Adrenal gland (tissue), 5 donors: ENCODE data around the gene CYB561D2.

ENCODE experiments used
- CTCF ChIP-seq, 6 experiments: fragments of 450-650 bp in 4 of 6; fragments of 200-600 bp in 2 of 6; sonication (generic) in 1 of 6; IDR thresholded peaks; 1 replicate in 5 of 6; 2 replicates in 1 of 6; pipeline versions ENCODE4 v1.5.1 to v1.8.0; 2016 to 2021; ENCODE audit warnings: antibody characterized with exemption in 6 of 6, mild to moderate bottlenecking in 2 of 6, moderate library complexity in 1 of 6
- POLR2A ChIP-seq, 2 donors: fragments of 450-650 bp; IDR thresholded peaks; one replicate each; pipeline ENCODE4 v1.6.1; 2017; ENCODE audit warnings: antibody characterized with exemption in 2 of 2, mild to moderate bottlenecking in 2 of 2, moderate library complexity in 1 of 2
- donor health status: DM: no; HTN: no; CAD: no.

GRCh38 chr3:50378757-50379156 lies 28.1 kb downstream of the CYB561D2 start:
- TF ChIP-seq CTCF (IDR thresholded peaks at IDR 0.05) (no peak), POLR2A (IDR thresholded peaks at IDR 0.05) (no peak)
